ENCODE measurements around the gene PPP5C.

- TF ChIP-seq CTCF (IDR thresholded peaks at IDR 0.05; ENCODE audit: insufficient read depth, low read length, poor library complexity, severe bottlenecking) (no peak), EZH2phosphoT487 (conservative IDR thresholded peaks at IDR 0.05; ENCODE audit: low read length) (no peak)
These were observed 9.4 kb upstream of the PPP5C start for GRCh38 chr19:46337487-46337886.

All from SU-DHL-6 (cell line).